GM12864 (cell line): ENCODE results near the gene SPATA22.
"Not testable (repeated sequence)": the region's sequence is repeated elsewhere in the genome, so short reads cannot be mapped to it uniquely, and the experiment has no call there.

Source experiments
- DNase-seq: peaks from one replicate; pipeline ENCODE4 v3.0.0-alpha.2; 2011; ENCODE audit warnings: low read depth
- H3K4me3 ChIP-seq: 2 replicates; pipeline ENCODE4 v1.5.1; 2011; ENCODE audit warnings: mild to moderate bottlenecking, low read depth, low read length, control low read depth
- TF ChIP-seq, protein P1 (sequence below): IDR thresholded peaks from 2 replicates; pipeline ENCODE4 v1.5.1; 2011; ENCODE audit warnings: low read depth, mild to moderate bottlenecking, moderate library complexity, low read length, control low read depth, inconsistent platforms; ENCODE audit errors: missing control alignments

Gene SPATA22

DNA sequence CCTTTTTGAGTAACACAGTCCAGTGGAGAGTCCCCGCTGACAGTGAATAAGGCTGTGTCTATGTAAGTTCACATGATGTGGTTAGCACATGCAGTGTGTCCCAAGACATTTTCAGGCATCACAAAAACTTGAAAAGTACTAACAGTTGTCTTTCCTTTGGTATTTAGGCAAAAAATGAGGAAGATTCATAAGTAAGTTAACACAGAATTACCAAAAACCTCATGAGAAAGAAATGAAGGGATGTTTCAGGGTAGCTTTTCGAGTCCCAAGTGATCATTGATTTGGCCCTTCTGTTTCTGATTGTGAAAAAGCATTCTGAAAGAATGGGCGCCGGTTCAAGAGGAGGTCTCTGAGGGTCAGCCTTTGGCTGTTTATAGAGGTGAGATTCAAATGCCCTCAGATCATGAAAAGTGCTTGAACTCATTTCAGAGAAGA lies 3.6 kb upstream of the SPATA22 start:
- TF ChIP-seq, protein P1, sequence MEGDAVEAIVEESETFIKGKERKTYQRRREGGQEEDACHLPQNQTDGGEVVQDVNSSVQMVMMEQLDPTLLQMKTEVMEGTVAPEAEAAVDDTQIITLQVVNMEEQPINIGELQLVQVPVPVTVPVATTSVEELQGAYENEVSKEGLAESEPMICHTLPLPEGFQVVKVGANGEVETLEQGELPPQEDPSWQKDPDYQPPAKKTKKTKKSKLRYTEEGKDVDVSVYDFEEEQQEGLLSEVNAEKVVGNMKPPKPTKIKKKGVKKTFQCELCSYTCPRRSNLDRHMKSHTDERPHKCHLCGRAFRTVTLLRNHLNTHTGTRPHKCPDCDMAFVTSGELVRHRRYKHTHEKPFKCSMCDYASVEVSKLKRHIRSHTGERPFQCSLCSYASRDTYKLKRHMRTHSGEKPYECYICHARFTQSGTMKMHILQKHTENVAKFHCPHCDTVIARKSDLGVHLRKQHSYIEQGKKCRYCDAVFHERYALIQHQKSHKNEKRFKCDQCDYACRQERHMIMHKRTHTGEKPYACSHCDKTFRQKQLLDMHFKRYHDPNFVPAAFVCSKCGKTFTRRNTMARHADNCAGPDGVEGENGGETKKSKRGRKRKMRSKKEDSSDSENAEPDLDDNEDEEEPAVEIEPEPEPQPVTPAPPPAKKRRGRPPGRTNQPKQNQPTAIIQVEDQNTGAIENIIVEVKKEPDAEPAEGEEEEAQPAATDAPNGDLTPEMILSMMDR: no peak
- H3K4me3 ChIP-seq: no peak overlapping the region
- no peak for DNase-seq

DNA sequence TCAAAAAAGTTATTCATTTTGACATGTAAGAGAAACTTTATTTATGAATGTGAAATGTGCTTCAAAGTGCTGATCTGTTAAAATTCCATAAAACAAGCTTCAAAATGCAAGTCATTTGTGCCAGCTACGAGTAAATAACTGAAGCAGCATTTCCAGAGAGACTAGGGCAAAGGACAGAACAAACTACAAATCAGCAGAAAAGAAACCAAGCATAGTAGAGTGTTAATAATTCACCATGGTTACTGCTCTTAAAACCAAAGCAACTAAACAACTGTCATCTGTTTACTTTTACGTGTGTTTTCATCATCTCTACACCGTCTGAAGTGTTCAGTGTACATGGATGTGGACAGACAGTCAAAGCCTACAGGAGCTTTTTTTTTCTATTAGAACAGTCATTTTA lies 2.6 kb upstream of the SPATA22 start:
- H3K4me3 ChIP-seq: no peak overlapping the region
- no peak for DNase-seq

GRCh38 chr17:3472137-3472536 lies 518 bp upstream of the SPATA22 start:
- DNase-seq: no peak
- TF ChIP-seq, protein P1: no peak
- no peak overlapping the region for H3K4me3 ChIP-seq

More for the DNA sequence above, 2.6 kb upstream of the SPATA22 start:
- TF ChIP-seq, protein P1: no peak

GRCh38 chr17:3469529-3469928 lies 2.1 kb downstream of the SPATA22 start:
- H3K4me3 ChIP-seq: no peak overlapping the region
- TF ChIP-seq, protein P1: no peak
- no peak for DNase-seq

GRCh38 chr17:3466355-3466754 lies 5.3 kb downstream of the SPATA22 start:
- not testable (repeated sequence) for DNase-seq, H3K4me3 ChIP-seq

DNA sequence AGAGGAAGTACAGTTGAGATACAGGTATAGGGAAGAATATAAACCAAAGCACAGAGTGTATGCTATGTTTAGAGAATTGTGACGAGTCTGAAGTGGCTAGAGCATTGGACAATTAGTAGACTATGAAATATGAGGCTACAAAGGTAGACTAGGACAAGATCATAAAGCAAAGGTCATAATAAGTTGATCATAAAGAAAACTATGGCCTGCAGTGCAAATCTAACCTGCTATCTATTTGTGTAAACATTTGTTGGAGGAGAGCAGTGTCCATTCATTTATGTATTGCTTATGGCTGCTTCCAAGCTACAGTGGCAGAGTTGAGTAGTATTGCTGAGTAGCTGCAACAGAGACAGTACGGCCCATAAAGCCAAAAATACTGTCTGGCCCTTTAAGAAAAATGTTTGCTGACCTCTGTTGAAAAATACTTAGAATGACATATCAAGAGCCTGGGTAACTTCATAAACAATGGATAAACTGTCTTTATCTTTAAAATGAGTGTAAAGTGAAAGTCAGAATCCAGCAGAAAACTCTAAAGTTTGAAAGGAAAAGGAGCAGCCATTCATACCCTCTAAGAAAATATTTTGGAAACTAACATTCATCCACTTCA lies 23.5 kb downstream of the SPATA22 start:
- H3K4me3 ChIP-seq: no peak overlapping the region
- TF ChIP-seq, protein P1: no peak
- no peak for DNase-seq

GRCh38 chr17:3447625-3448024 lies 24.0 kb downstream of the SPATA22 start:
- no peak overlapping the region for H3K4me3 ChIP-seq
- DNase-seq: no peak
- TF ChIP-seq, protein P1: peak; percentile 38
